ENCODE results near the gene RHOC. TPM values are rescaled to one million over a fixed set of nuclear protein-coding genes. Genes with fewer than 3 reads are reported as not detected.

RHOC gene
- total RNA-seq, 1 experiment from 2014 or later: 68.9 TPM

- TF ChIP-seq PRDM15 (CRISPR knock-in tag; IDR thresholded peaks at IDR 0.05) (no peak), USF2 (CRISPR knock-in tag; IDR thresholded peaks at IDR 0.05) (no peak), ZBTB21 (CRISPR knock-in tag; IDR thresholded peaks at IDR 0.05; ENCODE audit: borderline replicate concordance) (no peak), ATF6 (CRISPR knock-in tag; IDR thresholded peaks at IDR 0.05) (no peak), TCF7 (CRISPR knock-in tag; IDR thresholded peaks at IDR 0.05; ENCODE audit: low read depth) (no peak), NR1H2 (CRISPR knock-in tag; IDR thresholded peaks at IDR 0.05) (no peak), SP1 (CRISPR knock-in tag; conservative IDR thresholded peaks at IDR 0.05) (no peak), TEAD1 (CRISPR knock-in tag; IDR thresholded peaks at IDR 0.05) (peak; percentile 53; the same call in 1 of the 2 replicates), SOX15 (CRISPR knock-in tag; IDR thresholded peaks at IDR 0.05) (no peak), ZNF219 (CRISPR knock-in tag; IDR thresholded peaks at IDR 0.05; ENCODE audit: borderline replicate concordance) (no peak)
- TF ChIP-seq, protein P1, sequence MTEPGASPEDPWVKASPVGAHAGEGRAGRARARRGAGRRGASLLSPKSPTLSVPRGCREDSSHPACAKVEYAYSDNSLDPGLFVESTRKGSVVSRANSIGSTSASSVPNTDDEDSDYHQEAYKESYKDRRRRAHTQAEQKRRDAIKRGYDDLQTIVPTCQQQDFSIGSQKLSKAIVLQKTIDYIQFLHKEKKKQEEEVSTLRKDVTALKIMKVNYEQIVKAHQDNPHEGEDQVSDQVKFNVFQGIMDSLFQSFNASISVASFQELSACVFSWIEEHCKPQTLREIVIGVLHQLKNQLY (CRISPR knock-in tag; IDR thresholded peaks at IDR 0.05): no peak
These were observed 37.2 kb upstream of the RHOC start (continued) for GRCh38 chr1:112744009-112744578.

GRCh38 chr1:112743174-112744008, 36.5 kb upstream of the RHOC start:
- peak; percentile 59 for DNase-seq (ENCODE audit: low spot score)
- H3K4me1 Mint-ChIP-seq: peaks cover 8% of the 10 kb centered on the region
- no peaks in the 10 kb centered on the region for H3K36me3 Mint-ChIP-seq
- H3K9me3 Mint-ChIP-seq: no peaks in the 10 kb centered on the region
- H3K27me3 Mint-ChIP-seq (ENCODE audit: low read depth): peaks cover 81% of the 10 kb centered on the region
- TF ChIP-seq ARID4B (CRISPR knock-in tag; IDR thresholded peaks at IDR 0.05; ENCODE audit: borderline replicate concordance) (0 out of 2 replicates have a peak, but pooled peaks have one; percentile 37), ZNF232 (CRISPR knock-in tag; IDR thresholded peaks at IDR 0.05) (no peak), ZMAT4 (CRISPR knock-in tag; IDR thresholded peaks at IDR 0.05) (no peak)
- ChIA-PET CTCF (interaction anchor here (1.0 to 3.7 kb wide), 14 partner anchors 10 to 137 kb away, joined by 3 to 34 read pairs (median 6); partner anchors contain the start of gene PPM1J), POLR2A (interaction anchor here (0.6 kb wide), 1 partner anchor 54 kb away, joined by 3 read pairs; no protein-coding TSS in a partner anchor)
- H3K4me3 Mint-ChIP-seq: peak overlapping the region; percentile 57
- ATAC-seq: peak; percentile 65
- no peak overlapping the region for H3K27ac Mint-ChIP-seq
